DOHH2 (cell line): ENCODE results near the gene ROPN1B.

Experiments
- H3F3A ChIP-seq: fragments of 200-600 bp; sonication (generic), shearing (Covaris generic); 2 replicates; pipeline ENCODE4 v1.6.0; 2016; ENCODE audit warnings: antibody characterized with exemption, mild to moderate bottlenecking; ENCODE audit not compliant: control insufficient read depth, insufficient read depth
- H3K27ac ChIP-seq: fragments of 200-600 bp; sonication (generic); 2 replicates; pipeline ENCODE4 v1.5.1; 2014; ENCODE audit warnings: low read depth, mild to moderate bottlenecking, low read length, moderate library complexity
- H3K27me3 ChIP-seq: fragments of 200-600 bp; sonication (generic); 2 replicates; pipeline ENCODE4 v1.6.1; 2014; ENCODE audit warnings: mild to moderate bottlenecking, low read length, mixed read lengths; ENCODE audit not compliant: control insufficient read depth
- H3K36me3 ChIP-seq: fragments of 200-600 bp; sonication (generic); 2 replicates; pipeline ENCODE4 v1.6.1; 2014; ENCODE audit warnings: mild to moderate bottlenecking, low read length, moderate library complexity, mixed read lengths; ENCODE audit not compliant: control insufficient read depth
- H3K4me1 ChIP-seq: fragments of 200-600 bp; sonication (generic); 2 replicates; pipeline ENCODE4 v1.6.1; 2014; ENCODE audit warnings: mild to moderate bottlenecking, low read length, mixed read lengths; ENCODE audit not compliant: control insufficient read depth
- H3K4me2 ChIP-seq: fragments of 200-600 bp; sonication (generic); 2 replicates; pipeline ENCODE4 v1.6.0; 2014; ENCODE audit warnings: mild to moderate bottlenecking, low read length, moderate library complexity
- H3K4me3 ChIP-seq: fragments of 200-600 bp; sonication (generic); 2 replicates; pipeline ENCODE4 v1.5.1; 2014; ENCODE audit warnings: mild to moderate bottlenecking, low read length, mixed read lengths
- H3K79me2 ChIP-seq: fragments of 200-600 bp; sonication (generic); 2 replicates; pipeline ENCODE4 v1.6.1; 2014; ENCODE audit warnings: mild to moderate bottlenecking, low read length, mixed read lengths; ENCODE audit not compliant: control insufficient read depth
- H3K9me2 ChIP-seq: fragments of 200-600 bp; sonication (generic); replicated peaks from 2 replicates; pipeline ENCODE4 v1.6.1; 2014; ENCODE audit warnings: mild to moderate bottlenecking, low read length, mixed read lengths; ENCODE audit not compliant: control insufficient read depth
- H3K9me3 ChIP-seq: fragments of 200-600 bp; sonication (generic); 2 replicates; pipeline ENCODE4 v1.6.1; 2014; ENCODE audit warnings: antibody characterized with exemption, low read length, mixed read lengths; ENCODE audit not compliant: control insufficient read depth, insufficient read depth
- H4K20me1 ChIP-seq: fragments of 200-600 bp; sonication (generic); 2 replicates; pipeline ENCODE4 v1.6.0; 2014; ENCODE audit warnings: low read depth, mild to moderate bottlenecking, antibody characterized with exemption, low read length, moderate library complexity; ENCODE audit not compliant: control insufficient read depth, insufficient read depth
- EZH2phosphoT487 ChIP-seq: fragments of 200-600 bp; sonication (generic); IDR thresholded peaks from 2 replicates; pipeline ENCODE4 v1.6.1; 2017; ENCODE audit warnings: borderline replicate concordance, mild to moderate bottlenecking, antibody characterized with exemption, low read length, moderate library complexity, mixed read lengths
- TF ChIP-seq, protein P1 (sequence below): fragments of 200-600 bp; sonication (generic); IDR thresholded peaks from one replicate; pipeline ENCODE4 v1.5.1; 2014; ENCODE audit warnings: antibody characterized with exemption, mild to moderate bottlenecking, low read depth, low read length; ENCODE audit not compliant: poor library complexity, severe bottlenecking

The ROPN1B gene

DNA sequence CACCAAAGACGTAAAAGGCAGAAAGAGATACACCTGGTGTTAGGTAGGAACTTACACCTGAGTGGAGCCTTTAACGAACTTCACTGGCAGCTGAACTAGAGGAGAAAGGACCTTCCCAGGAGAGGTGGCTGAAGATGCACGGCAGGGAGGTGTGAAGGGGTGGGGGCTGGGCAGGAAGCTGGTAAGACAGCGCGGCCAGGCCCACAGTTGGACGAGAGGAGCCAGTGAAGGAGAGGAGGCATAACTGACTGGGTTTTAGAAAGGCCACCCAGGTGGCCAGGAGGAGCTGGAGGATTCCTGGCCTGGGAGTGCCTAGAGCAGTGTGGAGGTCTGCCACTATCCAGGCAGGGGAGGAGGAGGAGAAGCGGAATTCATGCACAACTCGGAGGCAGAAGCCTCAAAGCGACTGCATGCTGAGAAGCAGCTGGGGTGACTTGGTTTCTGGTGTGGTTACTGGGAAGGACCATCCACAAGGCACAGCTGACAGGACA is 63.0 kb downstream of the ROPN1B start:
- no peaks in the 10 kb centered on the region for H3K4me1 ChIP-seq
- no peaks in the 10 kb centered on the region for H3K27me3 ChIP-seq
- H4K20me1 ChIP-seq = no peaks in the 10 kb centered on the region
- H3K79me2 ChIP-seq = no peaks in the 10 kb centered on the region
- H3K4me3 ChIP-seq = no peak overlapping the region
- H3K9me3 ChIP-seq = peaks cover 13% of the 10 kb centered on the region
- H3K9me2 ChIP-seq = no peaks in the 10 kb centered on the region
- H3K36me3 ChIP-seq = peaks cover 8% of the 10 kb centered on the region; the same call in 1 of the 2 replicates
- TF ChIP-seq, protein P1, sequence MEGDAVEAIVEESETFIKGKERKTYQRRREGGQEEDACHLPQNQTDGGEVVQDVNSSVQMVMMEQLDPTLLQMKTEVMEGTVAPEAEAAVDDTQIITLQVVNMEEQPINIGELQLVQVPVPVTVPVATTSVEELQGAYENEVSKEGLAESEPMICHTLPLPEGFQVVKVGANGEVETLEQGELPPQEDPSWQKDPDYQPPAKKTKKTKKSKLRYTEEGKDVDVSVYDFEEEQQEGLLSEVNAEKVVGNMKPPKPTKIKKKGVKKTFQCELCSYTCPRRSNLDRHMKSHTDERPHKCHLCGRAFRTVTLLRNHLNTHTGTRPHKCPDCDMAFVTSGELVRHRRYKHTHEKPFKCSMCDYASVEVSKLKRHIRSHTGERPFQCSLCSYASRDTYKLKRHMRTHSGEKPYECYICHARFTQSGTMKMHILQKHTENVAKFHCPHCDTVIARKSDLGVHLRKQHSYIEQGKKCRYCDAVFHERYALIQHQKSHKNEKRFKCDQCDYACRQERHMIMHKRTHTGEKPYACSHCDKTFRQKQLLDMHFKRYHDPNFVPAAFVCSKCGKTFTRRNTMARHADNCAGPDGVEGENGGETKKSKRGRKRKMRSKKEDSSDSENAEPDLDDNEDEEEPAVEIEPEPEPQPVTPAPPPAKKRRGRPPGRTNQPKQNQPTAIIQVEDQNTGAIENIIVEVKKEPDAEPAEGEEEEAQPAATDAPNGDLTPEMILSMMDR = no peak
- TF ChIP-seq EZH2phosphoT487 = no peak
- H3K4me2 ChIP-seq = no peak overlapping the region
- H3F3A ChIP-seq = no peaks in the 10 kb centered on the region
- H3K27ac ChIP-seq = no peak overlapping the region
